SK-N-SH (cell line): Measurements from ENCODE around the gene LPP. TPM values are rescaled to one million over a fixed set of nuclear protein-coding genes. Genes with fewer than 3 reads are reported as not detected.

ENCODE experiments used
- CTCF ChIA-PET: fragments of 300-600, 350-600 bp; formaldehyde crosslinking; extraction: SDS; loops from one replicate; lab custom pipeline; 2021; lab: Yijun Ruan, JAX
- POLR2A ChIA-PET: fragments of 350-600 bp; sonication (Branson Sonifier 250); formaldehyde crosslinking; extraction: SDS; loops from one replicate; lab custom pipeline; 2020; ENCODE audit warnings: antibody characterized with exemption, inconsistent platforms; lab: Yijun Ruan, JAX
- DNase-seq: peaks from one replicate; pipeline ENCODE4 v3.0.0; 2012
- H2AFZ ChIP-seq: fragments of 200-600 bp; sonication (generic); 2 replicates; pipeline ENCODE4 v1.8.1; 2016; ENCODE audit warnings: antibody characterized with exemption, mild to moderate bottlenecking, low read depth
- H3F3A ChIP-seq: fragments of 200-600 bp; sonication (generic); replicated peaks from 2 replicates; pipeline ENCODE3; 2016; ENCODE audit warnings: antibody characterized with exemption, mild to moderate bottlenecking; ENCODE audit not compliant: insufficient read depth
- H3K27ac ChIP-seq, 2 experiments: fragments of 200-500 bp in 1 of 2; fragments of 200-600 bp in 1 of 2; sonication (Bioruptor generic) in 1 of 2; sonication (generic), shearing (Covaris generic) in 1 of 2; 2 replicates each; pipeline versions ENCODE4 v1.5.1 to v1.6.1; 2014 to 2016; ENCODE audit warnings: low read depth in 2 of 2, inconsistent platforms in 1 of 2, low read length in 1 of 2, mild to moderate bottlenecking in 1 of 2, mixed read lengths in 1 of 2
- H3K27me3 ChIP-seq: fragments of 200-600 bp; sonication (generic), shearing (Covaris generic); 2 replicates; pipeline ENCODE4 v1.6.1; 2016; ENCODE audit warnings: mixed run types; ENCODE audit not compliant: insufficient read depth
- H3K36me3 ChIP-seq, 2 experiments: fragments of 200-500 bp in 1 of 2; fragments of 200-600 bp in 1 of 2; sonication (Bioruptor generic) in 1 of 2; sonication (generic) in 1 of 2; replicated peaks in 1 of 2; 2 replicates each; pipeline versions ENCODE3 to v1.5.1; 2014 to 2016; ENCODE audit warnings: low read length in 1 of 2, mild to moderate bottlenecking in 1 of 2; ENCODE audit not compliant: insufficient read depth in 2 of 2, control insufficient read depth in 1 of 2
- H3K4me1 ChIP-seq, 2 experiments: fragments of 200-500 bp in 1 of 2; fragments of 200-600 bp in 1 of 2; sonication (Bioruptor generic) in 1 of 2; sonication (generic), shearing (Covaris generic) in 1 of 2; 2 replicates each; pipeline versions ENCODE4 v1.5.1 to v1.6.1; 2014 to 2016; ENCODE audit warnings: low read depth in 1 of 2, low read length in 1 of 2, mixed run types in 1 of 2; ENCODE audit not compliant: insufficient read depth in 2 of 2, control insufficient read depth in 1 of 2
- H3K4me2 ChIP-seq: fragments of 200-600 bp; sonication (generic), shearing (Covaris generic); 2 replicates; pipeline ENCODE4 v1.6.1; 2017; ENCODE audit warnings: mixed run types
- H3K4me3 ChIP-seq, 2 experiments: fragments of 200-500 bp in 1 of 2; fragments of 200-600 bp in 1 of 2; sonication (Bioruptor generic) in 1 of 2; sonication (generic), shearing (Covaris generic) in 1 of 2; 2 replicates each; pipeline versions ENCODE4 v1.5.1 to v1.8.1; 2014 to 2016; ENCODE audit warnings: low read depth in 2 of 2, inconsistent platforms in 1 of 2, low read length in 1 of 2, mild to moderate bottlenecking in 1 of 2, mixed read lengths in 1 of 2, moderate library complexity in 1 of 2
- H3K79me2 ChIP-seq: fragments of 200-600 bp; sonication (generic); 2 replicates; pipeline ENCODE4 v1.8.1; 2017; ENCODE audit warnings: mild to moderate bottlenecking; ENCODE audit not compliant: insufficient read depth
- H3K9ac ChIP-seq: fragments of 200-600 bp; sonication (generic); 2 replicates; pipeline ENCODE4 v1.6.1; 2017; ENCODE audit warnings: mixed run types
- H3K9me2 ChIP-seq: fragments of 200-600 bp; sonication (generic); 2 replicates; pipeline ENCODE4 v1.6.1; 2017; ENCODE audit warnings: mixed run types
- H3K9me3 ChIP-seq: fragments of 200-600 bp; sonication (generic); 2 replicates; pipeline ENCODE4 v1.6.1; 2017; ENCODE audit warnings: mixed run types, mild to moderate bottlenecking, moderate library complexity
- H4K20me1 ChIP-seq: fragments of 200-600 bp; sonication (generic); 2 replicates; pipeline ENCODE4 v1.6.1; 2017; ENCODE audit warnings: mild to moderate bottlenecking, mixed run types; ENCODE audit not compliant: insufficient read depth
- CTCF ChIP-seq: fragments of 200-600 bp; sonication (generic); IDR thresholded peaks from 2 replicates; pipeline ENCODE4 v1.6.1; 2017; ENCODE audit warnings: antibody characterized with exemption, mild to moderate bottlenecking, moderate library complexity
- FOXJ3 ChIP-seq: sonication (generic); formaldehyde crosslinking; IDR thresholded peaks from 2 replicates; pipeline ENCODE4 v1.5.1; 2020; ENCODE audit warnings: mild to moderate bottlenecking, missing genetic modification reagents
- GATA2 ChIP-seq: sonication (generic); formaldehyde crosslinking; IDR thresholded peaks from 2 replicates; pipeline ENCODE4 v1.5.0; 2020; ENCODE audit warnings: mild to moderate bottlenecking, missing genetic modification reagents
- MAX ChIP-seq: IDR thresholded peaks from 2 replicates; pipeline ENCODE4 v1.4.0; 2012; ENCODE audit warnings: low read depth
- MXI1 ChIP-seq: IDR thresholded peaks from 2 replicates; pipeline ENCODE4 v1.6.1; 2012; ENCODE audit warnings: mild to moderate bottlenecking, low read depth, low read length, improper control_type of control experiment
- NRF1 ChIP-seq: IDR thresholded peaks from 2 replicates; pipeline ENCODE4 v1.6.1; 2012; ENCODE audit warnings: low read depth, mild to moderate bottlenecking, low read length
- PBX3 ChIP-seq: IDR thresholded peaks from 2 replicates; pipeline ENCODE4; 2012
- TAF1 ChIP-seq: IDR thresholded peaks from 2 replicates; pipeline ENCODE4 v1.6.1; 2012; ENCODE audit warnings: low read depth, mild to moderate bottlenecking, low read length, moderate library complexity, borderline replicate concordance
- TEAD4 ChIP-seq: IDR thresholded peaks from 2 replicates; pipeline ENCODE4 v1.4.0; 2012; ENCODE audit warnings: mild to moderate bottlenecking, borderline replicate concordance; ENCODE audit not compliant: insufficient read depth
- USF2 ChIP-seq: fragments of 150-350 bp; IDR thresholded peaks from 2 replicates; pipeline ENCODE4 v1.6.1; 2017; ENCODE audit warnings: antibody characterized with exemption, low read length, low read depth, borderline replicate concordance
- WGBS: methylation state at CpG from one replicate; pipeline ENCODE4 v1.1.6; 2017; ENCODE audit warnings: low lambda C conversion rate; 5-methylcytosine and 5-hydroxymethylcytosine counted together
- polyA plus RNA-seq, 3 experiments: library from polyadenylated mRNA; depleted of rRNA; stranded (reverse); fragments of >200 nt; gene quantifications; 2 replicates each; pipeline ENCODE4 v1.2.3, GENCODE V29; 2012

Gene LPP
- polyA plus RNA-seq, 1 of the 3 experiments (the other 2 are of a cell fraction) = 6.6 TPM

- TF ChIP-seq USF2 (no peak), CTCF (no peak), PBX3 (peak; percentile 53; the same call in 1 of the 2 replicates), TAF1 (no peak), MAX (peak; percentile 66), GATA2 (CRISPR knock-in tag) (no peak), MXI1 (no peak)
These were observed 194.7 kb downstream of the LPP start (continued) for GRCh38 chr3:188348435-188349244.

GRCh38 chr3:188349351-188349901 lies 195.5 kb downstream of the LPP start:
- peak overlapping the region; percentile 68; the same call in 1 of the 2 replicates for H3K4me2 ChIP-seq
- ChIA-PET POLR2A (no interaction called here), CTCF (interaction anchor here (1.0 kb wide), 2 partner anchors 239 to 609 kb away, joined by 3 to 4 read pairs; no protein-coding TSS in a partner anchor)
- H3K79me2 ChIP-seq = peaks cover 87% of the 10 kb centered on the region
- no peak overlapping the region for H2AFZ ChIP-seq
- peaks cover 5% of the 10 kb centered on the region; the same call in 1 of the 2 replicates for H4K20me1 ChIP-seq
- no peaks in the 10 kb centered on the region for H3K9me3 ChIP-seq
- no peaks in the 10 kb centered on the region for H3K27me3 ChIP-seq
- H3K36me3 ChIP-seq = peaks cover 0 to 5% of the 10 kb centered on the region in 2 experiments
- 43% methylated on average over 7 of the region's 7 CpGs for WGBS
- H3K4me1 ChIP-seq = peaks cover 0 to 33% of the 10 kb centered on the region in 2 experiments; a peak in 3 of 4 replicates
- TF ChIP-seq TEAD4 = no peak
- TF ChIP-seq NRF1 = no peak
- TF ChIP-seq FOXJ3 (CRISPR knock-in tag) = no peak
- TF ChIP-seq CTCF = peak; percentile 15; the same call in 1 of the 2 replicates
- DNase-seq = no peak
- H3K4me3 ChIP-seq = no peak overlapping the region
- peak overlapping the region; percentile 64 to 83; a peak in 3 of 4 replicates for H3K27ac ChIP-seq
- H3K9ac ChIP-seq = no peak overlapping the region; the same call in 1 of the 2 replicates
- no peaks in the 10 kb centered on the region for H3K9me2 ChIP-seq
- peaks cover 23% of the 10 kb centered on the region for H3F3A ChIP-seq
